GM19238 (cell line): ENCODE results near the gene APBA2.

Source experiments
- DNase-seq: peaks from one replicate; pipeline ENCODE4 v3.0.0; 2011; ENCODE audit warnings: low spot score; ENCODE audit not compliant: insufficient read length

Gene APBA2

GRCh38 chr15:28933710-28934445 is 48.1 kb downstream of the APBA2 start:
- no peak for DNase-seq

- no peak for DNase-seq
These were observed 48.9 kb downstream of the APBA2 start for GRCh38 chr15:28934645-28935044.

- no peak for DNase-seq
These were observed 49.5 kb downstream of the APBA2 start for GRCh38 chr15:28935316-28935715.

- no peak for DNase-seq
These were observed 50.3 kb downstream of the APBA2 start for GRCh38 chr15:28936081-28936480.

GRCh38 chr15:28936481-28936881 is 50.7 kb downstream of the APBA2 start:
- DNase-seq: no peak

GRCh38 chr15:28937271-28937670 is 51.5 kb downstream of the APBA2 start:
- DNase-seq: no peak

GRCh38 chr15:28942046-28942445 is 56.3 kb downstream of the APBA2 start:
- DNase-seq: no peak

GRCh38 chr15:28942571-28942970 is 56.8 kb downstream of the APBA2 start:
- no peak for DNase-seq

GRCh38 chr15:28943146-28943545 is 57.4 kb downstream of the APBA2 start:
- DNase-seq: no peak

- no peak for DNase-seq
These were observed 57.9 kb downstream of the APBA2 start for GRCh38 chr15:28943611-28944230.

GRCh38 chr15:28944286-28944685 is 58.5 kb downstream of the APBA2 start:
- DNase-seq: no peak

GRCh38 chr15:28944696-28945300 is 59.0 kb downstream of the APBA2 start:
- DNase-seq: no peak

GRCh38 chr15:28945626-28946230 is 60.0 kb downstream of the APBA2 start:
- DNase-seq: no peak

GRCh38 chr15:28946803-28947202 is 61.0 kb downstream of the APBA2 start:
- no peak for DNase-seq

GRCh38 chr15:28947221-28947674 is 61.5 kb downstream of the APBA2 start:
- no peak for DNase-seq

GRCh38 chr15:28948036-28948435 is 62.3 kb downstream of the APBA2 start:
- no peak for DNase-seq

- no peak for DNase-seq
These were observed 65.1 kb downstream of the APBA2 start for GRCh38 chr15:28950916-28951315.

GRCh38 chr15:28952666-28953491 is 67.1 kb downstream of the APBA2 start:
- no peak for DNase-seq

- DNase-seq: no peak
These were observed 67.9 kb downstream of the APBA2 start for GRCh38 chr15:28953573-28954195.

GRCh38 chr15:28954466-28955159 is 68.8 kb downstream of the APBA2 start:
- no peak for DNase-seq
